GM12873 (cell line): ENCODE data around the gene OSBP2.

Source experiments
- CTCF ChIP-seq: IDR thresholded peaks from 2 replicates; pipeline ENCODE4 v1.5.1; 2012; ENCODE audit warnings: low read depth, mild to moderate bottlenecking, moderate library complexity, low read length, control low read depth; ENCODE audit not compliant: insufficient read depth; ENCODE audit errors: missing control alignments

Gene OSBP2

GRCh38 chr22:30841273-30841672 lies 146.6 kb downstream of the OSBP2 start:
- no peak for TF ChIP-seq CTCF

GRCh38 chr22:30843245-30843644 lies 148.6 kb downstream of the OSBP2 start:
- TF ChIP-seq CTCF, result no peak

- no peak for TF ChIP-seq CTCF
Measured at GRCh38 chr22:30847583-30847982, 152.9 kb downstream of the OSBP2 start.

- TF ChIP-seq CTCF, result no peak
Measured at GRCh38 chr22:30855266-30855665, 160.6 kb downstream of the OSBP2 start.

GRCh38 chr22:30855677-30856518 lies 161.2 kb downstream of the OSBP2 start:
- TF ChIP-seq CTCF, result no peak

GRCh38 chr22:30856741-30857502 lies 162.2 kb downstream of the OSBP2 start:
- no peak for TF ChIP-seq CTCF

- TF ChIP-seq CTCF, result no peak
Measured at GRCh38 chr22:30857791-30858190, 163.1 kb downstream of the OSBP2 start.
